LNCAP (cell line): ENCODE data around the gene CTDSPL.

Source experiments
- CTCF ChIP-seq: fragments of 450-650 bp; IDR thresholded peaks from 2 replicates; pipeline ENCODE4 v1.5.1; 2017; ENCODE audit warnings: mild to moderate bottlenecking

Gene CTDSPL

GRCh38 chr3:37987315-37987697 is 125.6 kb downstream of the CTDSPL start:
- no peak for TF ChIP-seq CTCF

DNA sequence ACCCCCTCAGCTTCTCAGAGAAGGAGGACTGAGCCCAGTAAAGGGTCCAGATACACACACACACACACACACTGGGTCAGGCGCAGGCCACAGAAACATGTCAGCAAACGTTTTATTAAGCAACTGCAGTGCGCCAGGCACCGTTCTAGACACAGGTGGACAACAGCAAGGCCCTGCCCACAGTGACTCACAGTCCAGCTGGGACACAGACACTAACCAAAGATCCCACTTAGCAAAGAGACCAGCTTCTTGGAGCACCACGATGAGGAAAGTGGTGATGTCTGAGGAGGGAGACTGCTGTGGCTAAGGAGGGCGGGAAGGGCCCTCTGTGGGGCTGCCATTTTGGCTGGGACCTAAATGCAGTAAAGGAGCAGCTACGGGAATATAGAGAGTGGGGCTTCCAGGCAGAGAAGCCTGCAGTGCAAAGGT is 126.1 kb downstream of the CTDSPL start:
- no peak for TF ChIP-seq CTCF

DNA sequence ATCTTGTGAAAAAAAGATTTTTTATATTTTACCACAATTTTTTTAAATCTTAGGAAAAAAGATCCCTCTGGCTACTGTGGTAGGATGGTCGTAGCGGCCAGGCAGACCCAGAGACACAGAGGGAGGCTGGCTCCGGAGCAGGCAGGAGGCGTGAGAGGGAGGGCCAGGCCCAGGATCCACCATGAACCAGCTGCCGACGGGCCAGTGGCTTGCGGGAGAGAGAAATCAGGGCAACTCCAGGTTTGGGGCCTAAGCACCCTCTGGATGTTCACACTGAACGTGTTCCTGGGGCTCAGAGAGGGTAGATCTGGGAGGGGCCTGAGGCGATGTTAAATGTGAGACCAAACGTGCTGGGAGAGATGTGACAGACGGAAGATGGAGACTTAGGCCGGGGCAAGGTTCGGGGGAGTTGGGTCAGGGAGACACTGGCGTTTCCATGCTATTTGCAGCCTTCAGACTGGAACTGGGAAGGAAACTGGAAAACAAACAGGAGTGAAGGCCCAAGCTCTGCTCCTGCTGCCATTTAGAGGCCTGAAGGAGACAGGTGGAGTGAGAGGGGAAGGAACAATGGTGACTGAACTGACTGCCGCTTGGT is 127.3 kb downstream of the CTDSPL start:
- no peak for TF ChIP-seq CTCF

GRCh38 chr3:37989821-37990480 is 128.3 kb downstream of the CTDSPL start:
- TF ChIP-seq CTCF, result no peak

DNA sequence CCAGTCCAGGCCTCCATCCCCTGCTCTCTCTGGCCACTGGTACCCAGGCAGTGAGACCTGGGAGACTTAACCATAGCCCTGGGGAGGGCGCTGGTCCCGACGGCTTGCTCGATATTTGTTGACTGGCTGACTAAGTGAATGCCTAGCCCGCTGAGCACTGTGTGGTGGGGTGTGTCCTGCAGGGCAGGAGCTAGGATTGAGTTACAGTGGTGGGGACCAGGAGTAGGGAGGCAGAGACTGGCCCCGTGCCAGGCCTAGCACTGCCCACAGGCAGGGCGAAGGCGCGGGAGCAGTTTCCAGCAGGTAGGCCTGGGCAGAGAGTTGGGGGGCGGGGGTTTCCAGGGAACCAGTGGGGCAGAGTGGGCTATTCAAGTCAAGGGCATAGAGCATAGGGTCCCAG is 128.8 kb downstream of the CTDSPL start, which contains the start of gene VILL:
Gene VILL, plus strand, starts transcription at position 260 of the 400 bp plus-strand sequence. CDS start 2,887 bp downstream, outside the sequence.
- no peak for TF ChIP-seq CTCF

GRCh38 chr3:37991109-37991508 is 129.4 kb downstream of the CTDSPL start:
- no peak for TF ChIP-seq CTCF

DNA sequence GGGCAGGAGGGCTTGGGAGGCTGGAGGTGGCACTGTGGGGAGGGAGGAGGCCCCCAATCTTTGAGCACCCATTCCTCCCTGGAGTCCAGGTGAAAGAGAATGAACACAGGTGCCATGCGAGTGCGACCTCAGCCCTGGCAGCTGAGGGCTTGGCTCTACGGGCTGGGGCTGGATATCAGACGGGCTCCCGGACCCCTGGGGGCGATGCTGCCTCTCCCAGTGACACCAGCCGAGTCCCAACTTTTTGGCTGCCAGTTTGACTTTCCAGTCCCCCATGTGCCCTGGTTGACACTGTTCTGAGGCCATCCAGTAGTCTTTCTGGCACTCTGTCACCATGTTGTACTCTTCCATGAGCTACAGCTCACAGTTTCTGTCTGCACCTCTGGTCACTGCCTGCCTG is 130.1 kb downstream of the CTDSPL start:
- TF ChIP-seq CTCF, result no peak
